Measurements from ENCODE around the gene CNTNAP5.

DNA sequence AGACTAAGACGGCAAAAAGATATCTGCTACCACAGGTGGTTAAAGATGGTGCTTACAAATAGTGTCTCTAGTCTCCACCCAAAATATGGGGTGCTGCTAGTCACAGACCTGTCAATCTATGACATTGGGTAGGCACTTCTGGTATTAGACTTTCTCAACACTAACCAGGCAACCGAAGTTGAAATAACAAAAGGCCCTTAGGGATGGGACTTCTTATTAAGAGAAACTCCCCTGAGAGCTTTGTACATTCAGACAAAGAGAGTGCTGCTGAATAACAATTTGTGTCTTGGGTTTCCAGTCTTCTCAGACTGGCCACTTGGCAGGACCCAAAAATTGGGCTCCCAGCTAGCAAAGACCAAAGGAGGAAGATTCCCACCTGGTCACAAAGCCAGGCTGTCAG lies 310.0 kb downstream of the CNTNAP5 start:
- TF ChIP-seq, protein P1, sequence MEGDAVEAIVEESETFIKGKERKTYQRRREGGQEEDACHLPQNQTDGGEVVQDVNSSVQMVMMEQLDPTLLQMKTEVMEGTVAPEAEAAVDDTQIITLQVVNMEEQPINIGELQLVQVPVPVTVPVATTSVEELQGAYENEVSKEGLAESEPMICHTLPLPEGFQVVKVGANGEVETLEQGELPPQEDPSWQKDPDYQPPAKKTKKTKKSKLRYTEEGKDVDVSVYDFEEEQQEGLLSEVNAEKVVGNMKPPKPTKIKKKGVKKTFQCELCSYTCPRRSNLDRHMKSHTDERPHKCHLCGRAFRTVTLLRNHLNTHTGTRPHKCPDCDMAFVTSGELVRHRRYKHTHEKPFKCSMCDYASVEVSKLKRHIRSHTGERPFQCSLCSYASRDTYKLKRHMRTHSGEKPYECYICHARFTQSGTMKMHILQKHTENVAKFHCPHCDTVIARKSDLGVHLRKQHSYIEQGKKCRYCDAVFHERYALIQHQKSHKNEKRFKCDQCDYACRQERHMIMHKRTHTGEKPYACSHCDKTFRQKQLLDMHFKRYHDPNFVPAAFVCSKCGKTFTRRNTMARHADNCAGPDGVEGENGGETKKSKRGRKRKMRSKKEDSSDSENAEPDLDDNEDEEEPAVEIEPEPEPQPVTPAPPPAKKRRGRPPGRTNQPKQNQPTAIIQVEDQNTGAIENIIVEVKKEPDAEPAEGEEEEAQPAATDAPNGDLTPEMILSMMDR (IDR thresholded peaks at IDR 0.05; ENCODE audit: extremely low read depth in 1 of 2, insufficient read depth in 1 of 2, low read depth in 1 of 2, low read length in 2 of 2): no peak
- TF ChIP-seq FOS (IDR thresholded peaks at IDR 0.05; ENCODE audit: borderline replicate concordance, insufficient read depth, low read length): no peak

Data from endothelial cell of umbilical vein (primary cell).